Ramos (cell line): ENCODE results near the gene TSHZ2.

ENCODE experiments used
- in situ Hi-C: fragments of 300-500 bp; cut with MboI; formaldehyde crosslinking; loops from one replicate; pipeline ENCODE4 v1.14.3; 2022; ENCODE audit warnings: low sequenced_read_pairs; ENCODE audit not compliant: unreplicated experiment

Gene TSHZ2

DNA sequence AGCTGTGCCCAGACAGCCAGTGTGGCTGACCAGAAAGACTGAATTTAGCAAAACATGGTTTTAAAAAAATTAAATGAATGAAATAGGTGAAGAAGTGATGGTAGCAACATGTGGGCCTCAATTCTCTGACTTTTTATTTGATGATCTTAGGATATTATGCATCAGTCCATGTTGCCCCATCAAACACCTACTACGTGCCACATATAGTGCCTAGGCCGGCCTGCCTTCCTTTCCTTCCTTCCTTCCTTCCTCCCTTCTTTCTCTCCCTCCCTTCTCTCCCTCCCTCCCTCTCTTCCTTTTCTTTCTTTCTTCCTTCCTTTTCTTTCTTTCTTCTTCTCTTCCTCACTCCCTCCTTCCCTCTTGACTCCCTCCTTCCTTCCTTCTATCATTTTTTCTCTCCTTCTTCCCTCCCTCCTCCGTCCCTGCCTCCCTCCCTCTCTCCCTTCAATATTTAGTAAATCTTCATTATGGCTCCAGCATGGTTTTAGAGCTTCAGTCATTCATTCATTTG lies 209.8 kb downstream of the TSHZ2 start:
- in situ Hi-C loops: no loop called here

- in situ Hi-C loops: no loop called here
These were observed 211.0 kb downstream of the TSHZ2 start for GRCh38 chr20:53183181-53183580.

DNA sequence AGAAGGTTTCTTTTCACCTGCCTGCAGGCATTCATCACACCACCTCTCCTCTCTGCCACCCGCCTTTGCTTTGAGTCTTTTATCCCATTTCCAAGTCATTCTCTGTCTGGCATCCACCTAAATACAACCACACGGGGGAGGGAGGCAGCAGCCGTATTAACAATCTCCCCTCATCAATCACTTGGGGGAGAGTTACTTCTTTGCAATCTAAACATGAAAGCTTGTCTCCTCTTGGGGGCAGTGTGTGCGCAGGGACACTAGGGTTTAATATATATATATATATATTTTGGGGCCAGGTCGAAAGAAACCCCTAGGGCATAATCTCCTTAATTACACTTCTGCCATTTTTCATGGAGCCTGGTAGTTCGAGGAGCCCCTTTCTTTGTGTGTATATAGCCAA lies 214.5 kb downstream of the TSHZ2 start:
- in situ Hi-C loops: no loop called here

DNA sequence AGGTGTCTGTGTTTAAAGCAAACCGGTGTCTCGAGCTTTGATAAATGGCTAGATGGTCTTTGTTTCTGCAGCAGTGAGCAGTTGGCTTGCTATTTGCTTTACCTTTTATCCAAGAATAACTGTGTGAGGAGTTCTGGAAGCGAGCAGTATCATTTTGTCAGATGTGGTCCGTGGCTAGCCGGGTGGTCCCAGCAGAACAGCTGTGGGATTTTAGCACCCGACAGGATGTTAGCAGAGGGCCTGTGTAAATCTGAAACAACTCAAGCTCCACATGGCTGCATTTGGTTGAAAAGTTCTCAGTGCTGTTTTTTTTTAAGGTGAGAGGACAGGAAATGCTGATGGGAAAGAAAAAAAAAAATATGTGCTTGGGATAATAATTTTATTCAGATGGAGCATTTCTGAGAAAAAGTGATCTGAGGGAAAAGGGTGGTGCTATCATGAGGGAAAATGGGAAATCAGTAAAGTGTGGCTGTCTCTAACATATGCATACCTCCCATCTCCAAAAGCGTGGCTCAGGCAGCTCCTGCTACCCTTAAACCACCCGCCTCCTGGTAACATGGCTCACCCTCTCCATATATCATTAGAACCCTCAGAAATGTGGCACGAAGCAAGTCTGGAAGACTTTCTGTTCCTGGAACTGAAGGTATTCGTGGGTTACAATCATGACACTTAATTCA lies 215.4 kb downstream of the TSHZ2 start:
- in situ Hi-C loops: no loop called here

GRCh38 chr20:53190225-53190624 lies 218.1 kb downstream of the TSHZ2 start:
- in situ Hi-C loops: no loop called here

DNA sequence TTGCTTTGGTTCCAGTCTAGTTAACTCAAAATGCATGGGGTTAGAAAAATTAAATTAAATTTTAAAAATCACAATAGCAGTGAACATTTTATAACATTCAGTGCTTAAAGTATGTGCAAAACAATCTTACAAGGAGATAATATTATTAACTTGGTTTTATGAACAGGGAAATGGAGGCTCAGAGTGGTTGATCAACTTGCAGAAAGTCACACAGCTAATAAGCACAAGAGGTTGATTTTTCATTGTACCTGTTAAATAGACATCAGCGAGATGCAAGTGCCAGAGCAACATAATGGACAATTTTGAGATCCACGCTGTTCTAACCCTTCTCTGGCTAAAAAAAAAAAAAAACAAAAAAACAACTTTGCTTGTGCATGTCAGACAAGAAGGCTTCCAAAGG lies 219.8 kb downstream of the TSHZ2 start:
- in situ Hi-C loops: no loop called here

DNA sequence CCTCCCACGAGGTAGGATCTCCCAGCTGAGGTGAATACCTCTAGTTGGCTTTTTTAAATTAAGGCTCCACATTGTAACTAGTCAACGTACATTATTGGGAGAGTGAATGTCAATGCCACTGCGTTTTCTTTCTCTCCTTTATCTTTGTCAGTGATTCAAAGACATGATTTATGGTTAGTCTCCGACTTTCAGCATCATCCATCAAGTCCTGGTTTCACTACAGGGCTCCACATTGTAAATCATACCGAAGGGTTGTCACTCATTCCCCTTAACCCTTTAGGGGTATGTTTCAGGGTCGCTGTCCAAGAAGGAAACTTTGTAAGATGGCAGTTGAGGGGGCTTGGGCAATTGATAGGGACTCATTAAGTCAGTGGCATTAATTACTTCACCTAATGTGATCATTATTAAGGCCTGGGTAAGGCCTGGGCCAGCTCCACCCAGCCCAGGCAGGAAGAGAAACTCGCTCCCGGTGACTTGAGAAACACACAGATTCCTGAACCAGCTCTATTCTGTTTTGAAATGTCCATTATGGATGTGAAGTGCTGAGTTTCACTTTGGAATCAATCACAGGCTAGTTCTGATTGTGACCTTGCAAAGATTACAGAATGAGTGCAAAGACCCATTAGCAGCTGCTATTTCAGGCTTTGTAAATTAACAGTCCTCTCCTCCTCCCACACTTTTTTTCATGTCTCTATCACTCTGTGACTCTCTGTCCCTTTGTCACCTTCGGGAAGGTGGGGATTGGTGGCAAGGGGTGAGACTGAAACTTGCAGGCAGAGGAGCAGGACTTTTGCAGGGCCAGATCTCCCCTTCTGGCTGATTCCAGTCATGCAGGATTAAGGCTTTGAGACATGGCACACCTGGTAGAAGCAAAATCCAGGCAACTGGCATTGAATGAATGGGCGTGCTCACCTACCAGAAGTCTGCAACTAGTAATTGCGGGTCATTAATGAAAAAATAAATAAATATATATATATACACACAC lies 222.4 kb downstream of the TSHZ2 start:
- in situ Hi-C loops: no loop called here

DNA sequence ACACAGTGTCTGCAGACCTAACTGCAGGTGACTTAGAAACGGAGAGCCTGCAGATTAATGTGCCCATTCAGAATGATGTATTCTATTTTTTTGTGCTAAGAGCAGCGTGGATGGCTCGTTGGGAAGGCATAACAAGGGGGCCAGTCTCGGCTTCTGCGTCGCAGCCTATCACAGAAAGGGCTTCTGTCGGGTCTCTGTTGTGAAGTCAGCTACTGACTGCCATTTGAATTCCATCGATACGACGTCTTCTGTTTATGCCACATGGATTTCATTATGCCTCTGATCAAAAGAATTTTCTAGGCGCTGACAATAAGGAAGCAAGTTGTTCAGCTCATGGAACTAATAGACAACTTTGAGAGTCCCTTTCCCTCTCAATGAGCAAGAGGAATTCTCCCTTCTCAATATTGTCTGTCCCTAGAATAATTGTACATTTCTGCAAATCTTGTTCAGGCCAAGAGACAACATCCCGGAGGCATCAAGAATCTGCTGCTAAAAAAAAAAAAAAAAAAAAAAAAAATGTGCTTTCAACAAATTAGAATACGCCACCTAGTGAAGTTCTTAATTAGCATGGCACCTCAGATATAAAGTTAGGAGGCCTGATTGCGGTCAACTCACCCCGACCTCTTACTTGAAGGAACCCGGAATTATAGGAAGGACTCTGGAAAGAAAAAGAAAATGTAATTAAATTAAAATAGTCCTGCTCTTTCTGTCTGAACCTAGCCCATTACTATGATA lies 223.9 kb downstream of the TSHZ2 start:
- in situ Hi-C loops: no loop called here

DNA sequence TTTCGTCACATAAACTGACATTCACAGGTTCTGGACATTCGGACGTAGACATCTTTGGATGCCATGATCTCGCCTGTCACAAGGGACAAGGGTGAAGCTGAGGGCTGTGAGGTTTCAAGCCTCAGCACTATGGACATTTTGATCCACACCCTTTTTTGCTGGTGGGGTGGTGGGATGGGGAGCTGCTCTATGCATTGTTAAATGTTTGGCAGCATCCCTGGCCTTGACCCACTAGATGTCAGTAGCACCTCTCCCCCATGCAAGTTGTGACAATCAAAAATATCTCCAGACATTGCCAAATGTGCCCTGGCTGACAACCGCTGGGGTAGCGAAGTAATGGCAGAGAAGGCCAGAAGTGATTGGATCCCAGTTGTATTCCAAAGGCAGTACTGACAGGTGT lies 229.4 kb downstream of the TSHZ2 start:
- in situ Hi-C loops: no loop called here

GRCh38 chr20:53202777-53203176 lies 230.6 kb downstream of the TSHZ2 start:
- in situ Hi-C loops: no loop called here

GRCh38 chr20:53205046-53205445 lies 232.9 kb downstream of the TSHZ2 start:
- in situ Hi-C loops: no loop called here

GRCh38 chr20:53208110-53208832 lies 236.1 kb downstream of the TSHZ2 start:
- in situ Hi-C loops: no loop called here

GRCh38 chr20:53210041-53210440 lies 237.9 kb downstream of the TSHZ2 start:
- in situ Hi-C loops: no loop called here

GRCh38 chr20:53210931-53211330 lies 238.8 kb downstream of the TSHZ2 start:
- in situ Hi-C loops: no loop called here

GRCh38 chr20:53212018-53212417 lies 239.9 kb downstream of the TSHZ2 start:
- in situ Hi-C loops: no loop called here

- in situ Hi-C loops: no loop called here
These were observed 242.2 kb downstream of the TSHZ2 start for GRCh38 chr20:53214392-53214791.

DNA sequence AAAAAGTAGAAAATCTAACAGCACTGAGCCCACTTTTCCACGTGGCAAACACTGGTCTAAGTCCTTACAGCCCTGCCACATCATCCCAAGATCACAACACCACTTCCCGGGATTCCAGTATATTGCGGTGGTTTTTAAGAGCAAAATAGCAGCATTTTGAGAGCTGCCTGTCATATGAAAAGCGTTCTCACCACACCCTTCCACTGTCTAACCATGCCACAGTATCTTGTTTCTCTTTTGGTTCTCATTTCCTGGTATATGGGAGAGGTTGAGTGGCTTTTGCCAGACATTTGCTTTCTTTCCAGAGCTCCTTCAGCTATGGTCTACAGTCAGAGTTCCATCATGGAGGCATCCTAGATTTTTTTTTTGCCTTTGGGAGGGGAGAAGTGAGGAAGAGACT lies 243.0 kb downstream of the TSHZ2 start:
- in situ Hi-C loops: no loop called here

DNA sequence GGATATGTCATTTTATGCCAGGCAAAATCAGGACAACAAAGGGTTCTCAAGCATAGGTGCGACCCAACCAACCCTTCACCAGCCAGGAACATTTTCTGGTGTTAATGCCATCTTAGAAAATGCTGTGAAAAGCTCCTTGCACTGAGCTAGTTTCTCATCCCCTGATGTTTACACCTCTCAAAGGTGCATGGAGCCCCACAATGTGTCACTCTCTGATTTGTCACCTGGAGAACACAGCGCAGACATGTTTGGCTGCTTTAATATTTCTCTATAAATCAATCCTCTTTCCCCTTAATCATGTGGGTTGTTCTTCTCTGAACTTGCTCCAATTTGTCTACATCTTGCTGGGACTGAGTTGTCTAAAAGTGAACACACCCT lies 244.3 kb downstream of the TSHZ2 start:
- in situ Hi-C loops: no loop called here

GRCh38 chr20:53216856-53217576 lies 244.9 kb downstream of the TSHZ2 start:
- in situ Hi-C loops: no loop called here
